Ishikawa (cell line): ENCODE measurements around the gene AGAP1.
A peak's percentile ranks its signal among the peaks of the same experiment; 100 is the strongest.

ENCODE experiments used
- CEBPB ChIP-seq: IDR thresholded peaks from 2 replicates; pipeline ENCODE4 v1.6.1; 2012
- EP300 ChIP-seq: IDR thresholded peaks from 2 replicates; pipeline ENCODE4 v1.6.1; 2012; ENCODE audit warnings: borderline replicate concordance
- FOXM1 ChIP-seq: IDR thresholded peaks from 2 replicates; pipeline ENCODE4 v1.6.1; 2012; ENCODE audit warnings: low read depth, borderline replicate concordance
- MAX ChIP-seq: IDR thresholded peaks from 2 replicates; pipeline ENCODE4 v1.6.1; 2012
- TCF12 ChIP-seq: IDR thresholded peaks from 2 replicates; pipeline ENCODE4 v1.6.1; 2012; ENCODE audit warnings: low read depth
- USF1 ChIP-seq: IDR thresholded peaks from 2 replicates; pipeline ENCODE4 v1.6.1; 2012
- ZBTB7A ChIP-seq: IDR thresholded peaks from 2 replicates; pipeline ENCODE4 v1.6.1; 2012; ENCODE audit warnings: low read depth

GRCh38 chr2:236179236-236180075, 685.6 kb downstream of the AGAP1 start:
- TF ChIP-seq MAX (no peak; the same call in 1 of the 2 replicates), FOXM1 (no peak), USF1 (no peak), ZBTB7A (peak; percentile 95), EP300 (no peak), CEBPB (no peak), TCF12 (no peak; the same call in 1 of the 2 replicates)
